GM21528 (cell line): ENCODE results near the gene MYO18B.

Source experiments
- ATAC-seq: cut with Tn5 transposase; IDR thresholded peaks from one replicate; pipeline ENCODE4 v1.9.1; 2021; ENCODE audit warnings: mild to moderate bottlenecking, moderate library complexity; ENCODE audit not compliant: unreplicated experiment, low FRiP score

The MYO18B gene

GRCh38 chr22:26068571-26068970, 326.6 kb downstream of the MYO18B start:
- no peak for ATAC-seq

DNA sequence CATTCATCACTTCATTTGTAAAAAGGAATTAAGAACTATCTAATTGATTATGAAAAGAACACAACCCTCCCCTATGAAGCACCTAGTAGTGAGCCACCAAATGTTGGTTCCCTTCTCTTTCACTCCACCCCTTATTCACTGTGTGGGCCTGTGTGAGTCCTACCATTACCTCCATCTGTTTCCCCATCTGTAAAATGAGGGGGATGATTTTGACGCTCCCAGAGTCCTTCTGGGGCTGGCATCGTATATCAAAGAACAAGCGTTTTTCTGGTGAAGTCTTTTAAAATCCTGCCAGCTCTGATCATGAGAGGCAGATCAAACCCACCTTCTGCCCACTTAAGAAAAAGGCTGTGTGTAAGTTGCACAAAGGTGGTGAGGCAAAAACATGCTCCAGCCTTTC, 330.6 kb downstream of the MYO18B start:
- ATAC-seq: no peak

- no peak for ATAC-seq
Observed at GRCh38 chr22:26075251-26075650, 333.3 kb downstream of the MYO18B start.

GRCh38 chr22:26079009-26079408, 337.0 kb downstream of the MYO18B start:
- no peak for ATAC-seq
